Endothelial cell of umbilical vein (primary cell): ENCODE measurements around the gene PAPPA2. TPM values are rescaled to one million over a fixed set of nuclear protein-coding genes. Genes with fewer than 3 reads are reported as not detected.

ENCODE experiments used
- BruUV-seq: library from RNA; stranded (reverse); fragments of 400-500 nt; replicated peaks from 2 replicates; lab custom pipeline; 2021; lab: Mats Ljungman, UMichigan
- CTCF ChIA-PET: fragments of 300-600, 350-600 bp; sonication (Branson Sonifier 250); formaldehyde crosslinking; loops from one replicate; lab custom pipeline; 2021; ENCODE audit warnings: antibody characterized with exemption, inconsistent platforms; lab: Charles Lee
- POLR2A ChIA-PET: fragments of 300-600, 350-600 bp; sonication (Branson Sonifier 250); formaldehyde crosslinking; loops from one replicate; lab custom pipeline; 2021; ENCODE audit warnings: antibody characterized with exemption, inconsistent platforms; lab: Charles Lee
- DNase-seq: peaks from one replicate; pipeline ENCODE4 v3.0.0-alpha.2; 2011; ENCODE audit warnings: low read depth, low spot score
- FAIRE-seq: peaks from 2 replicates; lab custom pipeline; 2011; peaks lifted over from hg19 to GRCh38; lab: Jason Lieb, UNC
- H2AFZ ChIP-seq: 2 replicates; pipeline ENCODE4 v1.6.0; 2012; ENCODE audit warnings: low read depth, low read length, control low read depth, inconsistent platforms
- H3K27ac ChIP-seq: 2 replicates; pipeline ENCODE4 v1.5.1; 2011; ENCODE audit warnings: low read depth, mild to moderate bottlenecking, control low read depth, low read length, moderate library complexity; ENCODE audit not compliant: insufficient read depth
- H3K27me3 ChIP-seq, 2 experiments: 2 replicates each; pipeline versions ENCODE4 v1.6.0 to v1.6.1; 2011; ENCODE audit warnings: low read length in 2 of 2, mixed read lengths in 1 of 2; ENCODE audit not compliant: control insufficient read depth in 2 of 2, insufficient read depth in 2 of 2
- H3K36me3 ChIP-seq, 2 experiments: 2 replicates in 1 of 2; 3 replicates in 1 of 2; pipeline ENCODE4 v1.5.1; 2011; ENCODE audit warnings: low read length in 2 of 2, mild to moderate bottlenecking in 1 of 2, moderate library complexity in 1 of 2; ENCODE audit not compliant: control insufficient read depth in 2 of 2, insufficient read depth in 2 of 2; ENCODE audit errors: extremely low read depth in 1 of 2
- H3K4me1 ChIP-seq: 3 replicates; pipeline ENCODE4 v1.5.1; 2011; ENCODE audit warnings: mild to moderate bottlenecking, low read length; ENCODE audit not compliant: control insufficient read depth, insufficient read depth; ENCODE audit errors: extremely low read depth
- H3K4me2 ChIP-seq: 2 replicates; pipeline ENCODE4 v1.6.1; 2011; ENCODE audit warnings: low read length, control low read depth, mixed read lengths; ENCODE audit not compliant: insufficient read depth
- H3K4me3 ChIP-seq, 3 experiments: fragments of 200-600 bp in 1 of 3; sonication (generic), shearing (Covaris generic) in 1 of 3; replicated peaks in 1 of 3; 2 replicates each; pipeline ENCODE4 v1.5.1; 2011 to 2016; ENCODE audit warnings: control low read depth in 3 of 3, low read length in 3 of 3, mild to moderate bottlenecking in 2 of 3, inconsistent platforms in 1 of 3, low read depth in 1 of 3, moderate library complexity in 1 of 3; ENCODE audit not compliant: insufficient read depth in 1 of 3
- H3K79me2 ChIP-seq: 2 replicates; pipeline ENCODE4 v1.6.0; 2012; ENCODE audit warnings: low read length, inconsistent platforms; ENCODE audit not compliant: control insufficient read depth, insufficient read depth
- H3K9ac ChIP-seq: replicated peaks from 2 replicates; pipeline ENCODE3; 2011; ENCODE audit warnings: low read length, control low read depth; ENCODE audit not compliant: insufficient read depth; ENCODE audit errors: extremely low read depth
- H3K9me1 ChIP-seq: replicated peaks from 3 replicates; pipeline ENCODE4 v1.6.0; 2011; ENCODE audit warnings: mild to moderate bottlenecking, low read length; ENCODE audit not compliant: control insufficient read depth, insufficient read depth; ENCODE audit errors: extremely low read depth
- H3K9me3 ChIP-seq: replicated peaks from 2 replicates; pipeline ENCODE4 v1.5.1; 2012; ENCODE audit warnings: low read length, inconsistent platforms; ENCODE audit not compliant: control insufficient read depth, insufficient read depth
- H4K20me1 ChIP-seq: replicated peaks from 2 replicates; pipeline ENCODE3; 2011; ENCODE audit warnings: mild to moderate bottlenecking, low read length; ENCODE audit not compliant: control insufficient read depth, insufficient read depth; ENCODE audit errors: extremely low read depth
- CTCF ChIP-seq, 2 donors: IDR thresholded peaks; 1 replicate in 1 of 2; 2 replicates in 1 of 2; pipeline ENCODE4 v1.5.1; 2011; ENCODE audit warnings: low read length in 2 of 2, mild to moderate bottlenecking in 2 of 2, moderate library complexity in 2 of 2, control low read depth in 1 of 2, inconsistent platforms in 1 of 2, low read depth in 1 of 2; ENCODE audit not compliant: insufficient read depth in 1 of 2; ENCODE audit errors: extremely low read depth in 1 of 2
- EZH2 ChIP-seq: IDR thresholded peaks from 2 replicates; pipeline ENCODE4 v1.6.1; 2012; ENCODE audit warnings: borderline replicate concordance, low read depth, mild to moderate bottlenecking, moderate library complexity, low read length, inconsistent platforms; ENCODE audit not compliant: severe bottlenecking
- FOS ChIP-seq: IDR thresholded peaks from 2 replicates; pipeline ENCODE4 v1.6.1; 2011; ENCODE audit warnings: mild to moderate bottlenecking, low read length, moderate library complexity, borderline replicate concordance; ENCODE audit not compliant: insufficient read depth
- GATA2 ChIP-seq: IDR thresholded peaks from 2 replicates; pipeline ENCODE4 v1.7.0; 2011; ENCODE audit warnings: low read depth, mild to moderate bottlenecking, moderate library complexity, mixed read lengths, low read length; ENCODE audit not compliant: insufficient read length, insufficient read depth
- JUN ChIP-seq: IDR thresholded peaks from 2 replicates; pipeline ENCODE4 v1.6.1; 2011; ENCODE audit warnings: borderline replicate concordance, low read depth; ENCODE audit not compliant: insufficient read length, insufficient read depth
- MAX ChIP-seq: IDR thresholded peaks from 2 replicates; pipeline ENCODE4 v1.6.1; 2011; ENCODE audit not compliant: insufficient read depth, insufficient read length
- MYC ChIP-seq: IDR thresholded peaks from one replicate; pipeline ENCODE4 v1.6.1; 2011; ENCODE audit warnings: mild to moderate bottlenecking, low read depth, low read length
- POLR2A ChIP-seq: IDR thresholded peaks from 2 replicates; pipeline ENCODE4 v1.6.1; 2012; ENCODE audit warnings: low read depth, mild to moderate bottlenecking, control low read depth, low read length
- POLR2AphosphoS5 ChIP-seq: IDR thresholded peaks from 2 replicates; pipeline ENCODE4 v1.6.1; 2012; ENCODE audit warnings: low read depth, mild to moderate bottlenecking, control low read depth, low read length, moderate library complexity; ENCODE audit not compliant: insufficient read depth
- dilution Hi-C: fragments of 300-500 bp; cut with MboI; formaldehyde crosslinking; loops from one replicate; pipeline ENCODE4 v1.15.0; 2019; ENCODE audit warnings: low sequenced_read_pairs; ENCODE audit not compliant: extremely low pct_ligation_motif_present
- intact Hi-C: fragments of 100-400 bp; cut with micrococcal nuclease; formaldehyde crosslinking; loops from one replicate; pipeline ENCODE4 v1.10.0; 2022
- polyA plus RNA-seq, 4 experiments: library from polyadenylated mRNA; depleted of rRNA in 3 of 4; stranded (reverse) in 3 of 4; unstranded in 1 of 4; fragments of >200 nt; gene quantifications; 2 replicates each; pipeline versions ENCODE4 v1.2.1 to v1.2.3, GENCODE V29; 2011 to 2012; ENCODE audit warnings: missing spikeins in 1 of 4
- total RNA-seq: library from RNA; stranded (reverse); gene quantifications from 2 replicates; pipeline ENCODE4 v1.2.3, GENCODE V29; 2021

The PAPPA2 gene
- total and polyA plus RNA-seq, 2 donors (not counting 3 experiments of a cell fraction or from before 2014, with no cell fraction given), result not detected

- Histone ChIP-seq H3K36me3 (no peaks in the 10 kb centered on the region), H3K4me3 (no peak overlapping the region), H3K4me2 (no peak overlapping the region), H3K27ac (no peak overlapping the region), H3K4me1 (peaks cover 4% of the 10 kb centered on the region), H3K79me2 (no peaks in the 10 kb centered on the region), H2AFZ (no peak overlapping the region), H3K9ac (no peak overlapping the region), H3K27me3 (no peaks in the 10 kb centered on the region), H4K20me1 (no peaks in the 10 kb centered on the region), H3K9me1 (no peaks in the 10 kb centered on the region), H3K9me3 (no peaks in the 10 kb centered on the region)
- POLR2A ChIA-PET, result no interaction called here
- FAIRE-seq (no peak), DNase-seq (no peak)
- TF ChIP-seq POLR2AphosphoS5 (no peak), POLR2A (no peak), EZH2 (no peak), JUN (no peak), CTCF (IDR thresholded peaks at IDR 0.05; ENCODE audit: extremely low read depth in 1 of 2, insufficient read depth in 1 of 2, low read depth in 1 of 2, low read length in 2 of 2) (no peak), FOS (no peak), MAX (no peak), MYC (no peak), GATA2 (no peak)
- intact Hi-C loops, result loop anchor here (10.0 kb wide), 1 partner anchor 1390 kb away; no protein-coding TSS in a partner anchor
- CTCF ChIA-PET, result interaction anchor here (0.8 to 5.6 kb wide), 4 partner anchors 13 to 1748 kb away, joined by 3 to 183 read pairs (median 4); no protein-coding TSS in a partner anchor
- dilution Hi-C loops, result no loop called here
- BruUV-seq, result no TSS peak
Observed at GRCh38 chr1:176894450-176894849, 431.5 kb downstream of the PAPPA2 start.
